ENCODE measurements around the gene NLGN1. TPM values are rescaled to one million over a fixed set of nuclear protein-coding genes. Genes with fewer than 3 reads are reported as not detected.

The NLGN1 gene
- total RNA-seq, 1 donor from 2014 or later = 3.9 TPM

GRCh38 chr3:174060431-174060830, 662.9 kb downstream of the NLGN1 start:
- TF ChIP-seq CTCF (IDR thresholded peaks at IDR 0.05) = no peak

GRCh38 chr3:174061162-174061561, 663.6 kb downstream of the NLGN1 start:
- DNase-seq = no peak
- Histone ChIP-seq H3K36me3 (no peaks in the 10 kb centered on the region), H3K4me3 (no peak overlapping the region), H3K27ac (no peak overlapping the region), H3K9me3 (peaks cover 8% of the 10 kb centered on the region), H3K27me3 (ENCODE audit: low read depth) (no peaks in the 10 kb centered on the region), H3K4me1 (no peaks in the 10 kb centered on the region)
- ATAC-seq = no peak
- no peak for TF ChIP-seq CTCF (IDR thresholded peaks at IDR 0.05)
- intact Hi-C loops (cut with DNase I) = no loop called here

More at GRCh38 chr3:174060431-174060830, 662.9 kb downstream of the NLGN1 start:
- H3K36me3 ChIP-seq = no peaks in the 10 kb centered on the region
- H3K27me3 ChIP-seq (ENCODE audit: low read depth) = no peaks in the 10 kb centered on the region
- H3K4me3 ChIP-seq = no peak overlapping the region
- no peaks in the 10 kb centered on the region for H3K4me1 ChIP-seq
- ATAC-seq (no peak), DNase-seq (no peak)
- intact Hi-C loops (cut with DNase I) = no loop called here
- peaks cover 8% of the 10 kb centered on the region for H3K9me3 ChIP-seq
- H3K27ac ChIP-seq = no peak overlapping the region

GRCh38 chr3:174061731-174062130, 664.2 kb downstream of the NLGN1 start:
- no peak for TF ChIP-seq CTCF (IDR thresholded peaks at IDR 0.05)
- H3K27ac ChIP-seq = no peak overlapping the region
- DNase-seq (no peak), ATAC-seq (no peak)
- H3K9me3 ChIP-seq = peaks cover 8% of the 10 kb centered on the region
- H3K36me3 ChIP-seq = no peaks in the 10 kb centered on the region
- H3K4me1 ChIP-seq = no peaks in the 10 kb centered on the region
- intact Hi-C loops (cut with DNase I) = no loop called here
- H3K4me3 ChIP-seq = no peak overlapping the region
- no peaks in the 10 kb centered on the region for H3K27me3 ChIP-seq (ENCODE audit: low read depth)

GRCh38 chr3:174062923-174063322, 665.4 kb downstream of the NLGN1 start:
- H3K9me3 ChIP-seq = peaks cover 8% of the 10 kb centered on the region
- H3K36me3 ChIP-seq = no peaks in the 10 kb centered on the region
- H3K4me1 ChIP-seq = no peaks in the 10 kb centered on the region
- H3K27ac ChIP-seq = no peak overlapping the region
- DNase-seq = no peak
- no peak for TF ChIP-seq CTCF (IDR thresholded peaks at IDR 0.05)
- intact Hi-C loops (cut with DNase I) = no loop called here
- no peak overlapping the region for H3K4me3 ChIP-seq
- H3K27me3 ChIP-seq (ENCODE audit: low read depth) = no peaks in the 10 kb centered on the region
- no peak for ATAC-seq

- H3K9me3 ChIP-seq = peaks cover 5% of the 10 kb centered on the region
- DNase-seq (no peak), ATAC-seq (no peak)
- TF ChIP-seq CTCF (IDR thresholded peaks at IDR 0.05) = no peak
- H3K4me1 ChIP-seq = no peaks in the 10 kb centered on the region
- intact Hi-C loops (cut with DNase I) = no loop called here
- no peak overlapping the region for H3K27ac ChIP-seq
- H3K36me3 ChIP-seq = no peaks in the 10 kb centered on the region
- H3K4me3 ChIP-seq = no peak overlapping the region
- no peaks in the 10 kb centered on the region for H3K27me3 ChIP-seq (ENCODE audit: low read depth)
Observed at GRCh38 chr3:174068035-174068434, 670.5 kb downstream of the NLGN1 start.

- ATAC-seq = no peak
- Histone ChIP-seq H3K27me3 (ENCODE audit: low read depth) (no peaks in the 10 kb centered on the region), H3K4me1 (no peaks in the 10 kb centered on the region), H3K9me3 (no peaks in the 10 kb centered on the region), H3K36me3 (no peaks in the 10 kb centered on the region), H3K4me3 (no peak overlapping the region), H3K27ac (no peak overlapping the region)
- intact Hi-C loops (cut with DNase I) = no loop called here
- no peak for DNase-seq
- TF ChIP-seq CTCF (IDR thresholded peaks at IDR 0.05) = no peak
Observed at GRCh38 chr3:174072675-174073074, 675.1 kb downstream of the NLGN1 start.

Measured in lower lobe of right lung (tissue), 2 donors.